HT1080 (cell line): Measurements from ENCODE around the gene ZDHHC18. TPM values are rescaled to one million over a fixed set of nuclear protein-coding genes. Genes with fewer than 3 reads are reported as not detected.

Experiments
- DNase-seq: peaks from one replicate; pipeline ENCODE4 v3.0.0-alpha.2; 2015; ENCODE audit warnings: low read depth
- small RNA-seq: library from RNA; depleted of rRNA; stranded (forward); fragments of <200 nt; gene quantifications from one replicate; pipeline ENCODE3, GENCODE V24; 2014
- total RNA-seq: library from RNA; depleted of rRNA; stranded (reverse); fragments of >200 nt; shearing (Covaris generic); gene quantifications from 2 replicates; pipeline ENCODE4 v1.2.3, GENCODE V29; 2014; rRNA removed

Gene ZDHHC18
- total RNA-seq, 1 experiment from 2014 or later, result 30.4 TPM

GRCh38 chr1:26890467-26890796 lies 63.9 kb downstream of the ZDHHC18 start:
- DNase-seq, result no peak

GRCh38 chr1:26894263-26894662 lies 67.8 kb downstream of the ZDHHC18 start:
- DNase-seq, result no peak

- DNase-seq, result no peak
Measured at GRCh38 chr1:26897351-26897750, 70.9 kb downstream of the ZDHHC18 start.

DNA sequence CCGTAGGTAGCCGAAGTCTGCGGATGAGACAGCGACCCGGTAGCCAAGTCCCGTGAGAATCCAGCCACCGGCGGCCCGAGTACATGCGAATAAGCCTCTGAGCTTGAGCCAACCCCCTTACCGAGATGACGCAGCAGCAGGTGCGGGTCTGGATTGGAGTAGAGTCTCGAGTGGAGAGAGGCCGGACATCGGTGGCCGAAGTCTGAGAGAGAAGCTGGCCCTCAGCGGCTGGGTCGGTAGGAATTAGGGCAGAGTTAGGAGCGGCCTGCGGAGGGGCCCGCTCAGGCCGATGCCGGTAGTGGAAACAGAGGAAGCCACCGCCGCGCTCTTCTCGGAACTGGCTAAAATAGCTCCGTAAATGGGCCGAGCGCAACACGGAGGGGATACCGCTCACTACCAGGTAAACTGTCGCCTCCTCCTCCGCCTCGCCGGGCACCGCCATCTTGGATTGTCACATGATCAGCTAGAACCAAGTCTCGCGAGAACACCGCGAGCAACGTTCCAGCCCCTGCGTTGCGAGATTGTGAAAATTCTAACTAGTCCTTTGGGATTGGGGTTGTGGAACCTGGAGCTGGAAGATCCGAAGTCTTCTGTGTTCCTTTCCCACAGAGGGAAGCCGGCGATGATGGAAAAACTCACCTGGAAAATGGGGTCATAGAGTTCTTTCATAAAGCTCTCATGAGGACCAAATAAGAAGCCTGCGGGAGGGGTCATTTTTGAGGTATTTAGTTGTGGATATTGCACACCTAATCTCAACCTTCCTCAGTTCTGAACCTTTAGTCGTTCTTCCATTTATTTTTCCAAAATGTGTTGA lies 73.7 kb downstream of the ZDHHC18 start, which contains the start of gene GPATCH3:
TSS of gene GPATCH3 (minus strand) at position 467 of the 814 bp plus-strand sequence. CDS start at position 442, 25 bp downstream.
- DNase-seq, result peak; percentile 78

DNA sequence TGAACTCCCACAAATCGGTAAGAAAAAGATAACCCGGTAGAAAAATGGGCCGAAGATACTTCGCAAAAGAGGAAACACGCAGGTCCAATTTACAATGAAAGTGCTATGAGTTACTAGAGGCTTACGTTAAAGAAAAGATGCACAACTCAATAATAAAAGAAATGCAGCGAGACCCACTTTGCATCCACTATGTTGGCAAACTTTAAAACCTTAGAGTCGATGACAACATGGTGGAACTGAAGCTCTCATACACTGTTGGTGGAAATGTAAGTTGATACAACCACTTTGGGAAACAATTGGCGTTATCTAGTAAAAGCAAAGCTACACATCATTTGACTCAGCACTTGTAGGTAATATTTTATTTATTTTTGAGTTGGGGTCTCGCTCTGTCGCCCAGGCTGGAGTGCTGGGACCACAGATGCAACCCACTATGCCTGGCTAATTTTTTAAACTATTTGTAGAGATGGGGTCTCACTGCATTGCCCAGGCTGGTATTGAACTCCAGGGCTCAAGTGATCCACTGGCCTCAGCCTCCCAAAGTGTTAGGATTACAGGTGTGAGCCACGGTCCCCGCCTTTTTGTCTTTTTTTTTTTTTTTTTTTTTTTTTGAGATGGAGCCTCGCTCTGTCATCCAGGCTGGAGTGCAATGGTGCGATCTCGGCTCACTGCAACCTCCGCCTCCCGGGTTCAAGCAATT lies 74.5 kb downstream of the ZDHHC18 start:
- DNase-seq, result no peak

Small RNAs within 50 kb of the gene (small RNA-seq; reads per million reads assigned to genes)
- gene RN7SL165P, result not detected

Other genes with a start within 250 kb of the ZDHHC18 start
- 15.0 and 17.2 TPM in 2 replicates for gene ARID1A, start 130.7 kb upstream of the ZDHHC18 start, total RNA-seq
- gene PIGV, start 38.7 kb upstream of the ZDHHC18 start, total RNA-seq, result 9.5 and 13.3 TPM in 2 replicates
- gene SFN, start 36.5 kb downstream of the ZDHHC18 start, total RNA-seq, result 5.2 and 7.0 TPM in 2 replicates
- gene GPN2, start 63.6 kb downstream of the ZDHHC18 start, total RNA-seq, result 17.9 and 33.6 TPM in 2 replicates
- 11.2 TPM in 2 replicates for gene GPATCH3, start 73.8 kb downstream of the ZDHHC18 start, total RNA-seq
- not detected in 2 replicates for gene NR0B2, start 87.3 kb downstream of the ZDHHC18 start, total RNA-seq
- gene NUDC, start 95.1 kb downstream of the ZDHHC18 start, total RNA-seq, result 142 and 182 TPM in 2 replicates
- not detected in 2 replicates for gene KDF1, start 133.8 kb downstream of the ZDHHC18 start, total RNA-seq
- gene TRNP1, start 167.0 kb downstream of the ZDHHC18 start, total RNA-seq, result 15.2 and 18.9 TPM in 2 replicates
- 0.13 TPM in 1 of 2 replicates, not detected in the other for gene TENT5B, start 186.2 kb downstream of the ZDHHC18 start, total RNA-seq